ENCODE measurements around the gene GOLGA1.

- no peak for TF ChIP-seq CTCF (IDR thresholded peaks at IDR 0.05)
- TF ChIP-seq POLR2A (IDR thresholded peaks at IDR 0.05): no peak
Observed at GRCh38 chr9:124863371-124863871, 77.5 kb downstream of the GOLGA1 start.
